Embryonic facial prominence (tissue), 1 donor: Measurements from ENCODE around the gene TRIM71.
A peak's percentile ranks its signal among the peaks of the same experiment; 100 is the strongest.

ENCODE experiments used
- DNase-seq: peaks from one replicate; pipeline ENCODE4 v3.0.0-alpha.2; 2016; ENCODE audit errors: extremely low spot score

The TRIM71 gene

GRCh38 chr3:32866533-32866932, 48.7 kb downstream of the TRIM71 start:
- DNase-seq, result no peak

DNA sequence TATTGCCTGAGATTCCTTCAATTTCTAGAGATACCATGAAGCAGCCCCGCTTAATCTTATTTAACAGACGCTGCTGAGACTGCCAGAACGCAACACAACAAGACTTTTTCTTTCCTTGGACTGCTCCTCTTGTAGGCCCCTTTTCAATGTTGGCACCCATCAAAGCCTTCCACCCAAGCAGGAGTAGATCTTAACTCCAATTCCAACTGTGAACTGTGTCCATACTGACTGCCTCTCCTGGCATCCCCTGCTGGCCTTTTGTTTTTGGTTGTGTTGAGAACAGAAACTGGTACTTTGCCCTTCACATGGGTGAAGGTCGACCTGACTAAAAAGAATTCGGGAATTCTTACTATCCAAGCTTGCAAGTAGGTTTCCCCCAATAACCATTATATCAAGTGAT, 50.2 kb downstream of the TRIM71 start:
- DNase-seq, result no peak

GRCh38 chr3:32868719-32869512, 51.1 kb downstream of the TRIM71 start:
- no peak for DNase-seq

DNA sequence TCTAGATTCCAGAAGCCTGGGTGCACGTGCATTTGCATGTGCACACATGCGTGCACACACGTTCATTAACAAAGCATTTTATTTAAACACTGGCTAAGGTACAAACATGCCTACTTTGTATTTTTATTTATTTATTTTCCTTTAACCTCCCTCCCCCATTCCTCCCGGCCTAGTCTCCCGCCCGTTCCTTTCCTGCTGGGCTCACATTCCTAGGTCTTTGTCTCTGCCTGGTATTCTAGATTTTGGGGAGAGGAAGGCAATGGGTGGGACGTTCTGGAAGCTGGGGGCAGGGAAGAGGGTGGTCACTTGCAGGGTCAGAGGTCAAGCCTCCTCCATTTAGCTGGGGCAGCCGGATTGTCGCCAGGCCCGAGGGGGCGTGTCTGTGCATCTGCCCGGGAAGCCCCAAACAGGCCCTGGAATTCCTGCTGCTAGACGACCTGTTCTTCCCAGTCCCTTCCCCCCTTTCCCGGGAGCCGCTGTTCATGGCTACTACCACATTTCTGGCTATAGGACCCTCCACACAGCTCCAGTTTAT, 51.8 kb downstream of the TRIM71 start:
- no peak for DNase-seq

GRCh38 chr3:32870373-32871095, 52.7 kb downstream of the TRIM71 start:
- no peak for DNase-seq

DNA sequence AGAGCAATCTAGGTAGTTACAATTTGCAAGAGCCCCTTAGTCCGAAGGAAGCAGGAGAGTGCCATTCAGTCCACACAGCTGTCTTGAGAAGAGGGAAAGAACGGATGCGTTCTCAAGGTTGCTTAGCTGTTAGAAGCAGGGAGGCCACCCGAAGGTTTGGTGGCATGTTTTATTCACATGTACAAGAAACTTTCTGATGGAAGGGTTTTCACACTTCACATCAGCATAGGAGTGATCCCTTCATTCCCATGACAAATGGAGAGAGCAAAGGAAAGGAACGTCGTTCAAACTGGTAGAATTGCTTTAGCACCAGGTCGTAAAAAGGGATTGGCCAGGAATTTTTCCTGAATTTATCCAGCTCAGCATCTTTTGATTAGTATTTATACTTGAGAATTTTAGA, 53.5 kb downstream of the TRIM71 start:
- DNase-seq, result no peak

DNA sequence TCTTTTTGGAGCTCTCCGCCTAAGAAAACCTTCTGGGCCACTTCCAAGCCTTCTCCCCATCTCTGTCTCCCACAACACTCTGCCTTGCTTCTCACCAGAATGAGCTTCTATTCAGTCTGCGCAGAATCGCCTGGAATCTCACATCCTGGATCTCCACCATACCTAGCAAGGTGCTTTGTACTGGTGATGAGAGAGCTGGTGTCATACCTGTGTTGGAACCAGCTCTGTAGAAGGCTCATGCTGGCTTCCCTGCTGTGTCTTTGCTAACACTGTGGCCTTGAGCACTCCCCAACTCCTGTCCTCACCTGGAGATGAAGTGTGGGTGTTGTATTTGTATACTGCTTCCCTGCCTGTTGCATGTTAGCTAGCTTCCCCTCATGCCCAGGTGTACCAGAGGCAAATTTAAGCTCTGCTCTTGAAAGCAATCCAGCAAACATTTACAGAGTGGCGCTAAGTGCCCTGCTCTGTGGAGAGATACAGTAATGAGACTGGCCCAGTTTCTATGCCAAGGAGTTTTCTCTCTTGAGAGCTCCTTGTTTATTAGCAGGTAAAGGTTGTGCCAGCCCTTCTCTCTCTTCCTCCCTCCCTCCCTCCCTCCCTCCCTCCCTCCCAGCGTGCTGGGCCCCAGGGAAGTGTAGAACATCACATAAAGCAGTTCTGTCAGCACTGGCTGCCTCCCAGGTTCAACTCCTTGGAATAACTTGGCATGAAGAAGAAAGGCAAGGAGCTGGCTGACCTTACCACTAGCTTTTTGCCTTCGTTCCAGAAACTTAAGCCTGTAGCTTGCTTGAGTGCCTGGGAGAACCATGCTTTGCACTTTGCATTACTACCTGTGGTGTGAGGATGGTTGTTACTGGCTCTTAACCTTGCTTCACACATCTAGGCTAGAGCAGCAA, 54.9 kb downstream of the TRIM71 start:
- peak; percentile 41 for DNase-seq

- no peak for DNase-seq
Measured at GRCh38 chr3:32873531-32874130, 55.8 kb downstream of the TRIM71 start.

DNA sequence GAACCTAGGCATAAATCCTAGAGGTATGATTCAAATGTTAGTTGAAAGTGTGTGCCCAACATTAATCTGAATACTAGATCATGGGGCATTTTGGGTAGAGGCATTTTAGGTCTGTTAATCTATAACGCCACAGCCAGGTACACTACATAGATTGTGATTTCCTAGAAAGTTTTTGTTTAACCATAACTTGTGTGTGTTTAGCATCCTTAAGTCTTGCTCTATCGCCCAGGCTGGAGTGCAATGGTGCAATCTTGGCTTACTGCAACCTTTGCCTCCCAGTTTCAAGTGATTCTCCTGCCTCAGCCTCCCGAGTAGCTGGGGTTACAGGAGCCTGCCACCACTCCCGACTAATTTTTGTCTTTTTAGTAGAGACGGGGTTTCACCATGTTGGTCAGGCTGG, 59.1 kb downstream of the TRIM71 start:
- no peak for DNase-seq

DNA sequence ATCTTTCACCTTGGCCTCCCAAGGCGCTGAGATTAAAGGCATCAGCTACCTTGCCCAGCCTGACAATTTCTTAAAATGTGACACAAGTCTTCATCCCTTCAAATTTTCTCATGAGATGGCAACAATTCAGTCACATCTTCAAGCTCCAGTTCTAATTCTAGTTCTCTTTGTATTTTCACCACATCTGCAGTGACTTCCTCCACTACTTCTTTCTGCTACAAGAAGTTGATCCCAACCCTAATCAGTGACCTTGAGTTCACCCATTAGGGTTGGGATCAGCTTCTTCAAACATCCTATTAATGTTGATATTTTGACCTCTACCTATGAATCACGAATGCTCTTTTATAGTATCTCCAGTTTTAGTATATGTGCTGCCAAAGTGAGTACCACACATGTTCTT, 59.8 kb downstream of the TRIM71 start:
- DNase-seq, result no peak

DNA sequence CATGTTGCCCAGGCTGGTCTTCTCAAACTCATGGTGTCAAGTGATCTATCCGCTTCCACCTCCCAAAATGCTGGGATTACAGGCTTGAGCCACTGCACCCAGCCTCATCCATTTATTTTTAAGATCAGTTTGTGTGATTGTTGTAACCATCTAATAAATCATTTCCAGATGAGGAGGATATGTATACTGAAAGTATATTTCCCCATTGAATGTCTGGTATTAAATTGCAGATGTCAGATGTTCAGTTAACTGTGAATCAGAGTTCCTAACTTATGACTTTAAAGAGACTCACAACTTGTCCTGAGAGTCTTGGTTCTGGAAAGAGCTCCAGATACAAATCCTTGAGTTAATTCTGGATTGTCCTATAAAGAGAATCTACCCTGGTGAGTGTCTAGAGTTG, 62.4 kb downstream of the TRIM71 start:
- DNase-seq, result no peak

DNA sequence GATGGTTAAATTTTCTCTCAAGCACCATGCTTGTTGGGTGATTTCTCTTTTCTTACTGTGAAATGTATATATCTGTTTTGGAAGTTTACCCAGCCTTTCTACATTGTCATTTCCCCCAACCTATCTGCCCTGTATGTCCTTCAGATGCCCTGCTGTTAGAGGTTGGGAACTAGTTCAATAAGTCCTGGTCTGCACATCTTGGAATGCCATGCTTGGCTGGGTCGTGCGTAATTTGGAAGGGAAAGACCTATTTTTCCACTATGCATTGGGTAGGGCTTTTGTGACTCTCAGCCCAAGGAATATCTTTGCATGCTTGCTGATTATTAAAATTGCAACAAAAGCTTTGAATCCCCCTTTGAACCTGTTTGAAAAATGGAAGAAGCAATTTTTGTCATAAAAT, 63.8 kb downstream of the TRIM71 start:
- no peak for DNase-seq

- no peak for DNase-seq
Measured at GRCh38 chr3:32882189-32882588, 64.4 kb downstream of the TRIM71 start.

DNA sequence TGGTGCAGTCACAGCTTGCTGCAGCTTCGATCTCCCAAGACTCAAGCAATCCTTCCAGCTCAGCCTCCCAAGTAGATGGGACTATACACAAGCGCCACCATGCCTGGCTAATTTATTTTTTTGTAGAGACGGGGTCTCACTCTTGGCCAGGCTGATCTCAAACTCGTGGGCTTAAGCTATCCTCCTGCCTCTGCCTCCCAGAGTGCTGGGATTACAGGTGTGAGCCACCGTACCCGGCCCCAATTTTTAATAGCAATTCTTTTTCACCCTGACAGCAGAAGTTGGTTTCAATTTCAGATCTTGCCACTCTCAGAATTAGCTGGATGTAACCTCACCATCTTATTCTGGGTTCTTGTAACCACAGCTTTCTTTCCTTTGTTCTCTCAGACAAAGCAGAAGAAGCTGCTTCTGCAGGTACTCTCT, 64.8 kb downstream of the TRIM71 start:
- no peak for DNase-seq

GRCh38 chr3:32883817-32884216, 66.0 kb downstream of the TRIM71 start:
- no peak for DNase-seq

DNA sequence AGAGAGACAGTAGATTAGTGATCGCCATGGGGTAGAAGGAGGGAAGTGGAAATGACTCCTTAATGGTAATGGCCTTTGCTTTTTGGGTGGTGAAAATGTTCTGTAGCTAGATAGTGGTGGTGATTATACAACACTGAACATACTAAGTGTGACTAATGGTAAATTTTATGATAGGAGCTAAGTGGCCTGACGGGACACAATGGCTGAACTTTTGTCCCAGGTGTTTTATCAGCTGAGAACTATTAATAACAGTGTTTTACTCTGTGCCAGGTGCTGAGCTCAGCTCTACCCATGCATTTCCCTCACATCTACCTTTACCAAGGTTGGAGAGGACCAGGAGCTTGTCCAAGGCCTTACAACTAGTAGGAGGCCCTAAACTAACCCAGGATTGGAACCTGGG, 66.8 kb downstream of the TRIM71 start:
- no peak for DNase-seq

- DNase-seq, result no peak
Measured at GRCh38 chr3:32885283-32885901, 67.6 kb downstream of the TRIM71 start.

DNA sequence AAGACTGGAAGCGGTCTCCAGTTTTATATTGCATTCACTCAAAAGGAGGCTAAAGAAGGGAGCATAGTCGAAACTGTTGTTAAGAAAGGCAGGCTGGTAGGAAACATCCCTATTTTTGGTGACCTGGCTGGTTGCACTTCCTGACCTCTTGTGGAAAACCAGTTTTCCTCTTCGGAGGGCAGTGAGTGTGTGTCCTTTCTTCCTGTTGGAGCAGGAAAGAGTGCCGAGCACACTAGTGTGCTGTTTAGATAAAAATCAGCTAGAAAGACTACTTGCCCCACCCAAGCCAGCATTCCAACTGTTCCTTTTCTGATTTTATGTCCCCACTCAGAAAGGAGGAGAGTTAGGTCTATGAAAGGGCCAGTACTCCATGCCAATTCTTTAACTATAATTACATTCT, 68.5 kb downstream of the TRIM71 start:
- no peak for DNase-seq

- no peak for DNase-seq
Measured at GRCh38 chr3:32886911-32887310, 69.1 kb downstream of the TRIM71 start.

DNA sequence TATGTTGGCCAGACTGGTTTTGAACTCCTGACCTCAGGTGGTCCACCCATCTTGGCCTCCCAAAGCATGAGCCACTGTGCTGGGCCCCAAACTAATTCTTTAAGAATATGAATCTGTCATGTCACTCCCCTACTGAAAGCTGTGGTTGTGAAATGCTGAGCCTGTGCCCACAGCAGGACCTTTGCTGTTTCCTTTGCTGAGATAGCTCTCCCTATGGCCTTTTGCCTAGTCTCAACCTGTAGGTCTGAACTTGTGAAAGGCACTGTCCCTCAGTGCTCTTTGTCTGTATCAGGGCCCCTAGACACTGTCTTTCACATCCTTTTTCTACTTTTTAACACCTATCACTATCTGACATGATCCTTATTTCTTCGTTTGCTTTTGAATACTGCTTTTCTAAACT, 70.9 kb downstream of the TRIM71 start:
- no peak for DNase-seq
